K562 (cell line): Measurements from ENCODE around the gene TOPORS. TPM values are rescaled to one million over a fixed set of nuclear protein-coding genes. Genes with fewer than 3 reads are reported as not detected.
A peak's percentile ranks its signal among the peaks of the same experiment; 100 is the strongest.

ENCODE experiments used
- ARID1B ChIP-seq: fragments of 450-650 bp; IDR thresholded peaks from 2 replicates; pipeline ENCODE4 v1.6.1; 2016; ENCODE audit warnings: antibody characterized with exemption, mild to moderate bottlenecking, inconsistent platforms
- ELF2 ChIP-seq: fragments of 250-450 bp; sonication (Bioruptor Pico); IDR thresholded peaks from 2 replicates; pipeline ENCODE4 v1.5.0; 2021; ENCODE audit warnings: mild to moderate bottlenecking
- FOXK2 ChIP-seq, 2 experiments: fragments of 450-650 bp; IDR thresholded peaks in 1 of 2; conservative IDR thresholded peaks in 1 of 2; 2 replicates each; pipeline ENCODE4 v1.6.1; 2016; ENCODE audit warnings: low read depth in 2 of 2, mild to moderate bottlenecking in 1 of 2
- RAD21 ChIP-seq, 2 experiments: fragments of 250-450 bp in 1 of 2; fragments of 450-650 bp in 1 of 2; sonication (Bioruptor Pico) in 1 of 2; formaldehyde crosslinking in 1 of 2; IDR thresholded peaks in 1 of 2; conservative IDR thresholded peaks in 1 of 2; 2 replicates each; pipeline versions ENCODE4 v1.4.0 to v1.8.0; 2020 to 2022; ENCODE audit warnings: mild to moderate bottlenecking in 2 of 2, moderate library complexity in 1 of 2
- RBBP5 ChIP-seq: fragments of 200-600 bp; sonication (generic); IDR thresholded peaks from 2 replicates; pipeline ENCODE4 v1.6.1; 2012; ENCODE audit warnings: borderline replicate concordance, mild to moderate bottlenecking, low read length, control low read depth, inconsistent platforms; ENCODE audit not compliant: insufficient read depth, poor library complexity, severe bottlenecking
- polyA plus RNA-seq, 8 experiments: library from polyadenylated mRNA; depleted of rRNA in 4 of 8; stranded (reverse) in 5 of 8; unstranded in 3 of 8; fragments of >200 nt; fragmentation: Nextera tagmentation in 2 of 8; fragmentation: Illumina TruSeq in 1 of 8; extraction: Ambion mirVana in 2 of 8; extraction: Trizol in 1 of 8; gene quantifications; 2 replicates each; pipeline versions ENCODE4 v1.2.1 to v1.2.3, GENCODE V29; 2011 to 2014; ENCODE audit warnings: inconsistent platforms in 1 of 8, missing spikeins in 1 of 8
- total RNA-seq, 7 experiments: library from RNA; depleted of rRNA in 6 of 7; stranded (reverse); fragments of >200 nt in 6 of 7; fragmentation: Illumina TruSeq in 2 of 7; extraction: Trizol in 2 of 7; gene quantifications; 2 replicates each; pipeline versions ENCODE4 v1.2.1 to v1.2.3, GENCODE V29; 2011 to 2021; ENCODE audit warnings: low replicate concordance in 1 of 7
- TF ChIP-seq, protein P1 (sequence below), 3 experiments: IDR thresholded peaks in 2 of 3; conservative IDR thresholded peaks in 1 of 3; 2 replicates each; pipeline ENCODE4 v1.5.1; 2011 to 2012; ENCODE audit warnings: low read length in 3 of 3, mild to moderate bottlenecking in 3 of 3, control low read depth in 2 of 3, improper control_type of control experiment in 1 of 3, inconsistent platforms in 1 of 3, low read depth in 1 of 3, mixed read lengths in 1 of 3, moderate library complexity in 1 of 3; ENCODE audit not compliant: insufficient read depth in 2 of 3
- TF ChIP-seq, protein P2 (sequence below): fragments of 450-650 bp; IDR thresholded peaks from 2 replicates; pipeline ENCODE4 v1.6.1; 2016; ENCODE audit warnings: low read depth, mild to moderate bottlenecking, moderate library complexity
- TF ChIP-seq, protein P3 (sequence below): sonication (generic); formaldehyde crosslinking; IDR thresholded peaks from 2 replicates; pipeline ENCODE4 v1.8.0; 2022; ENCODE audit warnings: missing genetic modification reagents, mild to moderate bottlenecking, moderate library complexity, borderline replicate concordance
- TF ChIP-seq, protein P4 (sequence below): fragments of 450-650 bp; IDR thresholded peaks from 2 replicates; pipeline ENCODE4 v1.6.1; 2017; ENCODE audit warnings: antibody characterized with exemption
- TF ChIP-seq, protein P5 (sequence below), 2 experiments: fragments of 450-650 bp; IDR thresholded peaks; 2 replicates each; pipeline ENCODE4 v1.6.1; 2016; ENCODE audit warnings: mild to moderate bottlenecking in 2 of 2, borderline replicate concordance in 1 of 2, low read depth in 1 of 2, moderate library complexity in 1 of 2

Gene TOPORS
- total and polyA plus RNA-seq, 9 of the 15 experiments (the other 6 are each of a cell fraction or from before 2014, with no cell fraction given), result 4.3 to 19.6 (median 9.9) TPM

DNA sequence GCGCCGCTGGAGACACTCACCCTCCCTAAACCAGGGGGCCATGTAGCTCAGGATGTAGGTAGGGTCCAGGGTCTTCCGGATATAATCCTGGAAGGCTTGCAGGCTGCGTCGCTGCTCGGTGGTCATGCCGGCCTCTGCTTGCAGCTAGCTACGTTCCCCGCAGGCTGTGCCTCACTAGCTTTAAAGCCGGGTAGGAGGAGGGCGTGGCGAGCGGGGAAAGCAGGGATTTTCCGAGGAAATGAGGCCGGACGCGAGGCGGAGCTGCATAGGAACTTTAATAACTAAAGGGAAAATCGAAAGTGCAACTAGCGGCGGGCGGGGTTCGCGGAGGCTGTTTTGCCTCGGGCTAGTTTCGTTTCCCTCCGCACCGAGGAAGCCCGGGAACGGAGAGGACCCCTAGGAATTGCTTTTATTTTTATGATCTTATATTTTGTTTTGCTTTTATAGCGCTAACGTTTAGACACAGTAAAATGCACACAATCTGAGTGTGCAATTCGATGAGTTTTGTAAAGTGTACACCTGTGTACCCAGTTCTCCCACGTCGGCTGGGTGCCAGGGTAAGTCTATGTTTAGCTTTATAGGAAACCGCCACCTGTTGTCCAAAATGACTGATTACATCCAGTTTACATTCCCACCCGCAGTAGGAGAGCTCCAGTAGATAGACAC, 26.2 kb downstream of the TOPORS start, which contains the start of gene RIGI (continued):
- TF ChIP-seq, protein P1, sequence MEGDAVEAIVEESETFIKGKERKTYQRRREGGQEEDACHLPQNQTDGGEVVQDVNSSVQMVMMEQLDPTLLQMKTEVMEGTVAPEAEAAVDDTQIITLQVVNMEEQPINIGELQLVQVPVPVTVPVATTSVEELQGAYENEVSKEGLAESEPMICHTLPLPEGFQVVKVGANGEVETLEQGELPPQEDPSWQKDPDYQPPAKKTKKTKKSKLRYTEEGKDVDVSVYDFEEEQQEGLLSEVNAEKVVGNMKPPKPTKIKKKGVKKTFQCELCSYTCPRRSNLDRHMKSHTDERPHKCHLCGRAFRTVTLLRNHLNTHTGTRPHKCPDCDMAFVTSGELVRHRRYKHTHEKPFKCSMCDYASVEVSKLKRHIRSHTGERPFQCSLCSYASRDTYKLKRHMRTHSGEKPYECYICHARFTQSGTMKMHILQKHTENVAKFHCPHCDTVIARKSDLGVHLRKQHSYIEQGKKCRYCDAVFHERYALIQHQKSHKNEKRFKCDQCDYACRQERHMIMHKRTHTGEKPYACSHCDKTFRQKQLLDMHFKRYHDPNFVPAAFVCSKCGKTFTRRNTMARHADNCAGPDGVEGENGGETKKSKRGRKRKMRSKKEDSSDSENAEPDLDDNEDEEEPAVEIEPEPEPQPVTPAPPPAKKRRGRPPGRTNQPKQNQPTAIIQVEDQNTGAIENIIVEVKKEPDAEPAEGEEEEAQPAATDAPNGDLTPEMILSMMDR (IDR thresholded peaks at IDR 0.05 in 2 of 3, conservative IDR thresholded peaks at IDR 0.05 in 1 of 3; ENCODE audit: insufficient read depth in 2 of 3, low read depth in 1 of 3, low read length in 3 of 3), result peak; percentile 31 to 55 (median 53); a peak in 5 of 6 replicates
- peak; percentile 24 to 52; a peak in 2 of 4 replicates for TF ChIP-seq RAD21 (CRISPR knock-in tag; conservative IDR thresholded peaks at IDR 0.05 in 1 of 2, IDR thresholded peaks at IDR 0.05 in 1 of 2)
- no peak for TF ChIP-seq ARID1B
- TF ChIP-seq, protein P2, sequence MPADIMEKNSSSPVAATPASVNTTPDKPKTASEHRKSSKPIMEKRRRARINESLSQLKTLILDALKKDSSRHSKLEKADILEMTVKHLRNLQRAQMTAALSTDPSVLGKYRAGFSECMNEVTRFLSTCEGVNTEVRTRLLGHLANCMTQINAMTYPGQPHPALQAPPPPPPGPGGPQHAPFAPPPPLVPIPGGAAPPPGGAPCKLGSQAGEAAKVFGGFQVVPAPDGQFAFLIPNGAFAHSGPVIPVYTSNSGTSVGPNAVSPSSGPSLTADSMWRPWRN, result no peak
- peak; percentile 57 for TF ChIP-seq RBBP5
- no peak for TF ChIP-seq ELF2
- TF ChIP-seq, protein P3, sequence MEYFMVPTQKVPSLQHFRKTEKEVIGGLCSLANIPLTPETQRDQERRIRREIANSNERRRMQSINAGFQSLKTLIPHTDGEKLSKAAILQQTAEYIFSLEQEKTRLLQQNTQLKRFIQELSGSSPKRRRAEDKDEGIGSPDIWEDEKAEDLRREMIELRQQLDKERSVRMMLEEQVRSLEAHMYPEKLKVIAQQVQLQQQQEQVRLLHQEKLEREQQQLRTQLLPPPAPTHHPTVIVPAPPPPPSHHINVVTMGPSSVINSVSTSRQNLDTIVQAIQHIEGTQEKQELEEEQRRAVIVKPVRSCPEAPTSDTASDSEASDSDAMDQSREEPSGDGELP, result peak; percentile 24; the same call in 1 of the 2 replicates
- peak; percentile 77 to 84 for TF ChIP-seq FOXK2 (conservative IDR thresholded peaks at IDR 0.05 in 1 of 2, IDR thresholded peaks at IDR 0.05 in 1 of 2; ENCODE audit: low read depth in 2 of 2)
- TF ChIP-seq, protein P4, sequence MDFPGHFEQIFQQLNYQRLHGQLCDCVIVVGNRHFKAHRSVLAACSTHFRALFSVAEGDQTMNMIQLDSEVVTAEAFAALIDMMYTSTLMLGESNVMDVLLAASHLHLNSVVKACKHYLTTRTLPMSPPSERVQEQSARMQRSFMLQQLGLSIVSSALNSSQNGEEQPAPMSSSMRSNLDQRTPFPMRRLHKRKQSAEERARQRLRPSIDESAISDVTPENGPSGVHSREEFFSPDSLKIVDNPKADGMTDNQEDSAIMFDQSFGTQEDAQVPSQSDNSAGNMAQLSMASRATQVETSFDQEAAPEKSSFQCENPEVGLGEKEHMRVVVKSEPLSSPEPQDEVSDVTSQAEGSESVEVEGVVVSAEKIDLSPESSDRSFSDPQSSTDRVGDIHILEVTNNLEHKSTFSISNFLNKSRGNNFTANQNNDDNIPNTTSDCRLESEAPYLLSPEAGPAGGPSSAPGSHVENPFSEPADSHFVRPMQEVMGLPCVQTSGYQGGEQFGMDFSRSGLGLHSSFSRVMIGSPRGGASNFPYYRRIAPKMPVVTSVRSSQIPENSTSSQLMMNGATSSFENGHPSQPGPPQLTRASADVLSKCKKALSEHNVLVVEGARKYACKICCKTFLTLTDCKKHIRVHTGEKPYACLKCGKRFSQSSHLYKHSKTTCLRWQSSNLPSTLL, result no peak
- TF ChIP-seq, protein P5, sequence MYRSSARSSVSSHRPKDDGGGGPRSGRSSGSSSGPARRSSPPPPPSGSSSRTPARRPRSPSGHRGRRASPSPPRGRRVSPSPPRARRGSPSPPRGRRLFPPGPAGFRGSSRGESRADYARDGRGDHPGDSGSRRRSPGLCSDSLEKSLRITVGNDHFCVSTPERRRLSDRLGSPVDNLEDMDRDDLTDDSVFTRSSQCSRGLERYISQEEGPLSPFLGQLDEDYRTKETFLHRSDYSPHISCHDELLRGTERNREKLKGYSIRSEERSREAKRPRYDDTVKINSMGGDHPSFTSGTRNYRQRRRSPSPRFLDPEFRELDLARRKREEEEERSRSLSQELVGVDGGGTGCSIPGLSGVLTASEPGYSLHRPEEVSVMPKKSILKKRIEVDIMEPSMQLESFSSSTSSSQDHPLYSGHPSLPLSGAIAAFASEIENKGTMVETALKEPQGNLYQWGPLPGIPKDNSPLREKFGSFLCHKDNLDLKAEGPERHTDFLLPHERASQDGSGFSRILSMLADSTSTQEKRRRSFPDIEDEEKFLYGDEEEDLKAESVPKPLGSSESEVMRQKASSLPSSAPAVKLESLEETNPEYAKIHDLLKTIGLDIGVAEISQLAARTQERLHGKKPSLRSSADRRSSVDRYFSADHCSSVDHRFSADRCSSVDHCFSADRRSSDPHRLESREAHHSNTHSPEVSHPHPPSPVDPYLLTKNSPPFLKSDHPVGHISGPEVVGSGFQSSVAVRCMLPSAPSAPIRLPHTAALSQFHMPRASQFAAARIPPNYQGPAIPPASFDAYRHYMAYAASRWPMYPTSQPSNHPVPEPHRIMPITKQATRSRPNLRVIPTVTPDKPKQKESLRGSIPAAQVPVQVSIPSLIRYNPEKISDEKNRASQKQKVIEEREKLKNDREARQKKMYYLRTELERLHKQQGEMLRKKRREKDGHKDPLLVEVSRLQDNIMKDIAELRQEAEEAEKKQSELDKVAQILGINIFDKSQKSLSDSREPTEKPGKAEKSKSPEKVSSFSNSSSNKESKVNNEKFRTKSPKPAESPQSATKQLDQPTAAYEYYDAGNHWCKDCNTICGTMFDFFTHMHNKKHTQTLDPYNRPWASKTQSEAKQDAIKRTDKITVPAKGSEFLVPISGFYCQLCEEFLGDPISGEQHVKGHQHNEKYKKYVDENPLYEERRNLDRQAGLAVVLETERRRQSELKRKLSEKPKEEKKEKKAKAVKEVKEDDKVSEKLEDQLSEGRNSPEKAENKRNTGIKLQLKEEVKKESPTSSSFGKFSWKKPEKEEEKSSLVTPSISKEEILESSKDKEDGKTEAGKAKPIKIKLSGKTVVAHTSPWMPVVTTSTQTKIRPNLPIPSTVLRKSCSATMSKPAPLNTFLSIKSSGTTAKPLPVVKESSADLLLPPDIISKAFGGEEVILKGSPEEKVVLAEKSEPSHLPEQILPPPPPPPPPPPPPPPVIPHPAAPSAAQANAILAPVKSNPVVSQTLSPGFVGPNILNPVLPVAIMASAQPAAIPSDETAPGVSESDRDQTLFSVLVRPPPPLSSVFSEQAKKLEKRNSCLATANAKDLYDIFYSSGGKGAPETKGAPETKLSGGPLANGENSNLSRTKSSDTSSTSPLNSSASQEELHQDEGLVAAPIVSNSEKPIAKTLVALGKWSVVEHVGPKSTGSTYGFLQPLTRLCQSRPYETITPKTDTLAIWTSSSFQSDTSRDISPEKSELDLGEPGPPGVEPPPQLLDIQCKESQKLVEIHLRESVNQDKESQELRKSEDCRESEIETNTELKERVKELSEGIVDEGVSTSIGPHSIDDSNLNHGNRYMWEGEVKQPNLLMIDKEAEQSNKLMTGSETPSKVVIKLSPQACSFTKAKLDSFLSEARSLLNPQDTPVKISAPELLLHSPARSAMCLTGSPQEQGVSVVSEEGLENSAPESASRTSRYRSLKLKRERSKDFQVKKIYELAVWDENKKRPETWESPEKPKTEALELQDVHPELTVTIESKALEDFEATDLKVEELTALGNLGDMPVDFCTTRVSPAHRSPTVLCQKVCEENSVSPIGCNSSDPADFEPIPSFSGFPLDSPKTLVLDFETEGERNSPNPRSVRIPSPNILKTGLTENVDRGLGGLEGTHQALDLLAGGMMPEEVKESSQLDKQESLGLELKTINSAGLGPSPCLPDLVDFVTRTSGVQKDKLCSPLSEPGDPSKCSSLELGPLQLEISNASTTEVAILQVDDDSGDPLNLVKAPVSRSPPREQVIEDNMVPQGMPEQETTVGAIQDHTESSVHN (IDR thresholded peaks at IDR 0.05; ENCODE audit: borderline replicate concordance in 1 of 2, low read depth in 1 of 2), result peak in 1 of 2 experiments; percentile 54; a peak in 1 of 4 replicates
